ENCODE data around the gene USP15.

DNA sequence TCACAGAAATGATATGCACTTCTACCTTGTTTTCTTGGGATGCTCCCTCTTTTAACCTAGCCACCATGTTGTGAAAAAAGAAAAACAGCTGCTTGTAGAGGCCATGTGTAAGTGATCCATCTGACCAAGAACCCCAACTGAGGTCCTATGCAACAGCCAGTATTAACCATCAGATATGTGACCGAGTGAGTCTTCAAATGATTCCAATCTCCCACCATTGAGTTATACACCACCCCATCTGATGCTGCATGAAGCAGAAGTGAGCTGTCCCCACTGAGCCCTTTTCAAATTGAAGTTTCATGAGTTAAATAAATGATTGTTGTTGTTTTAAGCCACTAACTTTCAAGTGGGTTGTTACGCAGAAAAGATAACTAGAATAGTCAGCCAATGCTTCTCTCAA lies 20.6 kb upstream of the USP15 start:
- TF ChIP-seq CTCF (IDR thresholded peaks at IDR 0.05; ENCODE audit: extremely low read depth in 1 of 2, insufficient read depth in 1 of 2, low read depth in 1 of 2, low read length in 2 of 2) (no peak), POLR2AphosphoS5 (IDR thresholded peaks at IDR 0.05; ENCODE audit: insufficient read depth, low read depth, low read length) (no peak), MYC (IDR thresholded peaks at IDR 0.05; ENCODE audit: low read depth, low read length) (no peak), EZH2 (IDR thresholded peaks at IDR 0.05; ENCODE audit: borderline replicate concordance, low read depth, low read length, severe bottlenecking) (no peak), POLR2A (IDR thresholded peaks at IDR 0.05; ENCODE audit: low read depth, low read length) (no peak), JUN (IDR thresholded peaks at IDR 0.05; ENCODE audit: borderline replicate concordance, insufficient read depth, insufficient read length, low read depth) (no peak), FOS (IDR thresholded peaks at IDR 0.05; ENCODE audit: borderline replicate concordance, insufficient read depth, low read length) (no peak), GATA2 (IDR thresholded peaks at IDR 0.05; ENCODE audit: insufficient read depth, insufficient read length, low read depth, low read length) (no peak)
- TF ChIP-seq, protein P1, sequence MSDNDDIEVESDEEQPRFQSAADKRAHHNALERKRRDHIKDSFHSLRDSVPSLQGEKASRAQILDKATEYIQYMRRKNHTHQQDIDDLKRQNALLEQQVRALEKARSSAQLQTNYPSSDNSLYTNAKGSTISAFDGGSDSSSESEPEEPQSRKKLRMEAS (IDR thresholded peaks at IDR 0.05; ENCODE audit: insufficient read depth, insufficient read length): no peak

All from endothelial cell of umbilical vein (primary cell).